ENCODE data around the gene OR5M10.

DNA sequence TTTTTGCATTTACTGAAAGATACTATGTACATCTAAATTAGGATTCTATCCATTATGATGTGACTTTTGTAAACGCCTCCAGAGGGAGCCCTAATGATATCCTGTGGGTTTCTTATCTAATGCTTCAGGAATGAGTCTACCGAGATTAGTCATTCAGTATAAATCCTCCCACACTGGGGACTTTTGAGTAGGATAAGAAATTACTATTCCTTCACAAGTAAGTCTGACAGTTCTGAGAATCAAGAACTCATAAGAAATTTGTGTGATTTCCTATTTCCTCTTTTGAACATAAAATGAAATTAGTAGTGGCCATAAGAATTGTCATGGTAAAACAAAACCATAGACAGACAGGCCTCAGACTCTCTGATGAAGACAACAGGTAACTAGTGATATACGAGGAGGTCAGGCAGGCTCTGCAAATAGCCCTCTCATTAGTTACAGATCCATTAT is 47.2 kb upstream of the OR5M10 start:
- TF ChIP-seq, protein P1, sequence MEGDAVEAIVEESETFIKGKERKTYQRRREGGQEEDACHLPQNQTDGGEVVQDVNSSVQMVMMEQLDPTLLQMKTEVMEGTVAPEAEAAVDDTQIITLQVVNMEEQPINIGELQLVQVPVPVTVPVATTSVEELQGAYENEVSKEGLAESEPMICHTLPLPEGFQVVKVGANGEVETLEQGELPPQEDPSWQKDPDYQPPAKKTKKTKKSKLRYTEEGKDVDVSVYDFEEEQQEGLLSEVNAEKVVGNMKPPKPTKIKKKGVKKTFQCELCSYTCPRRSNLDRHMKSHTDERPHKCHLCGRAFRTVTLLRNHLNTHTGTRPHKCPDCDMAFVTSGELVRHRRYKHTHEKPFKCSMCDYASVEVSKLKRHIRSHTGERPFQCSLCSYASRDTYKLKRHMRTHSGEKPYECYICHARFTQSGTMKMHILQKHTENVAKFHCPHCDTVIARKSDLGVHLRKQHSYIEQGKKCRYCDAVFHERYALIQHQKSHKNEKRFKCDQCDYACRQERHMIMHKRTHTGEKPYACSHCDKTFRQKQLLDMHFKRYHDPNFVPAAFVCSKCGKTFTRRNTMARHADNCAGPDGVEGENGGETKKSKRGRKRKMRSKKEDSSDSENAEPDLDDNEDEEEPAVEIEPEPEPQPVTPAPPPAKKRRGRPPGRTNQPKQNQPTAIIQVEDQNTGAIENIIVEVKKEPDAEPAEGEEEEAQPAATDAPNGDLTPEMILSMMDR (IDR thresholded peaks at IDR 0.05), result peak; percentile 45; the same call in 1 of the 2 replicates
- TF ChIP-seq POLR2AphosphoS5 (IDR thresholded peaks at IDR 0.05; ENCODE audit: low read depth, low read length) (no peak), SIN3A (IDR thresholded peaks at IDR 0.05; ENCODE audit: borderline replicate concordance, insufficient read depth, low read depth, low read length) (no peak)
